Suprapubic skin (tissue), 3 donors: ENCODE results near the gene BARHL1.

ENCODE experiments used
- POLR2AphosphoS5 ChIP-seq, 3 donors: sonication (generic); formaldehyde crosslinking; IDR thresholded peaks; one replicate each; pipeline ENCODE4 v1.6.1; 2017; ENCODE audit warnings: antibody characterized with exemption in 3 of 3
- TF ChIP-seq, protein P1 (sequence below), 2 donors: fragments of 200-600 bp in 1 of 2; fragments of 450-650 bp in 1 of 2; sonication (generic) in 1 of 2; IDR thresholded peaks; one replicate each; pipeline ENCODE4 v1.5.1; 2016 to 2019; ENCODE audit warnings: antibody characterized with exemption in 2 of 2, mild to moderate bottlenecking in 1 of 2, moderate library complexity in 1 of 2

DNA sequence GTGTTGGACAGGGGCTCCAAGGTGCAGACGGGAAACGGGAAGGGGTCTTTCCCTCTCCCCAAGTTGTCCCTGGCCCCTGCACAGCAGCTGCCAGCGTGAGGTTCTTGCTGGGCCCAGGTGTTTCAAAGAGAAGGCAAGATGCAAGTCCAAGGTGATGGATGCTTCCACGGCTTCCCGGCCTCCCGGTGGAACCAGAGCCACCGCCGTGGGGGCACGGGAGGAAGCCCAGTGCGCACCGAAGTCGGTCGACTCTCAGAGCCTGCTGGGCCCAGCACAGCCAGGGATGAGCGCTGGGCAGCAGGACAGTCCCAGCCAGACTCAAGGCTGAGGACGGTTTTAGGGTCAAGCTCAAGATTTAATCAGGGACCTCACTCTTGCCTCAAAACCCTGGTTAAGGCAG, 25.2 kb upstream of the BARHL1 start:
- TF ChIP-seq, protein P1, sequence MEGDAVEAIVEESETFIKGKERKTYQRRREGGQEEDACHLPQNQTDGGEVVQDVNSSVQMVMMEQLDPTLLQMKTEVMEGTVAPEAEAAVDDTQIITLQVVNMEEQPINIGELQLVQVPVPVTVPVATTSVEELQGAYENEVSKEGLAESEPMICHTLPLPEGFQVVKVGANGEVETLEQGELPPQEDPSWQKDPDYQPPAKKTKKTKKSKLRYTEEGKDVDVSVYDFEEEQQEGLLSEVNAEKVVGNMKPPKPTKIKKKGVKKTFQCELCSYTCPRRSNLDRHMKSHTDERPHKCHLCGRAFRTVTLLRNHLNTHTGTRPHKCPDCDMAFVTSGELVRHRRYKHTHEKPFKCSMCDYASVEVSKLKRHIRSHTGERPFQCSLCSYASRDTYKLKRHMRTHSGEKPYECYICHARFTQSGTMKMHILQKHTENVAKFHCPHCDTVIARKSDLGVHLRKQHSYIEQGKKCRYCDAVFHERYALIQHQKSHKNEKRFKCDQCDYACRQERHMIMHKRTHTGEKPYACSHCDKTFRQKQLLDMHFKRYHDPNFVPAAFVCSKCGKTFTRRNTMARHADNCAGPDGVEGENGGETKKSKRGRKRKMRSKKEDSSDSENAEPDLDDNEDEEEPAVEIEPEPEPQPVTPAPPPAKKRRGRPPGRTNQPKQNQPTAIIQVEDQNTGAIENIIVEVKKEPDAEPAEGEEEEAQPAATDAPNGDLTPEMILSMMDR (IDR thresholded peaks at IDR 0.05), result no peak
- no peak for TF ChIP-seq POLR2AphosphoS5 (IDR thresholded peaks at IDR 0.05)
